ENCODE results near the gene CENPA. TPM values are rescaled to one million over a fixed set of nuclear protein-coding genes. Genes with fewer than 3 reads are reported as not detected.

The CENPA gene
- polyA plus RNA-seq (2011; rRNA removed) (6.8 and 9.3 TPM in 2 replicates), polyA minus RNA-seq (2011; rRNA and poly(A)+ RNA removed) (4.4 and 5.3 TPM in 2 replicates)

DNA sequence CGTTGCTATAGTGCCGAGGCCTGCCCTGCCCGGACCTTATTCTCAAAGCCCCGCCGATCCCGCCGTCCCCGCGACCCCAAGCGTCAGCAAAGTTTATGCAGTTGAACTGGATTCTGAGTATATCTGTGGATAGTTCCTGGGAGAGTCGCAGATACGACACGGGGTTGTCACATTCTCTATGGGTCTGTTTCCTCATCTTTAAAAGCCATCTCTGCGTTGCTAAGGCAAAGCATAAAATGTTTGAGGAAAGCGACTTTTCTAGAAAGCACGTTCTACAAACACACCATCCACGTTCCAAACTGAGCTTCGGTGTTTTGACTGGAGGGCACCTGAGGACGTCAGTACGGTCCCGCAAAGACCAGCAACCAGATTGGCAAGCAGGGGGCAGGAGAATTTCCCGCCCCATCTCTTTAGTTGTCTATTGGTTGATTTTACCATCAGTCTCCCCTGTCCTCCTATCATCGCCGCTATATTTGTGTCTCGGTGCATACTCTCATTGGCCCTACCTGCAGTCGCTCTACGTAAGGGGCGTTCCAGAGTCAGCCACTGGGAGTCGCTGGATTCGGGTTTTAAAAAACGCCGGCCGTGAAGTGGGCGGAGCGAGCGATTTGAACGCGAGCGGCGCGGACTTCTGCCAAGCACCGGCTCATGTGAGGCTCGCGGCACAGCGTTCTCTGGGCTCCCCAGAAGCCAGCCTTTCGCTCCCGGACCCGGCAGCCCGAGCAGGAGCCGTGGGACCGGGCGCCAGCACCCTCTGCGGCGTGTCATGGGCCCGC lies at the start of gene CENPA:
TSS of gene CENPA (plus strand) at position 626 of the 776 bp plus-strand sequence. CDS start at position 767, 141 bp downstream.
- Histone ChIP-seq H3K27ac (ENCODE audit: low read depth, low read length) (peak within 1 kb of the TSS; percentile 58), H3K9me3 (ENCODE audit: control insufficient read depth, insufficient read depth, low read length) (peaks cover 5% of the 10 kb centered on the region), H3K27me3 (ENCODE audit: control insufficient read depth, insufficient read depth, low read length) (no peaks in the 10 kb centered on the region), H3K4me3 (ENCODE audit: low read depth, low read length) (peak within 1 kb of the TSS; percentile 76)
- CTCF ChIA-PET: interaction anchor here (0.6 to 1.0 kb wide), 3 partner anchors 13 to 110 kb away, joined by 3 to 4 read pairs (median 4); no protein-coding TSS in a partner anchor
- POLR2A ChIA-PET: interaction anchor here (0.8 to 1.0 kb wide), 3 partner anchors 11 to 280 kb away, joined by 3 to 4 read pairs (median 4); no protein-coding TSS in a partner anchor
- TF ChIP-seq, protein P1, sequence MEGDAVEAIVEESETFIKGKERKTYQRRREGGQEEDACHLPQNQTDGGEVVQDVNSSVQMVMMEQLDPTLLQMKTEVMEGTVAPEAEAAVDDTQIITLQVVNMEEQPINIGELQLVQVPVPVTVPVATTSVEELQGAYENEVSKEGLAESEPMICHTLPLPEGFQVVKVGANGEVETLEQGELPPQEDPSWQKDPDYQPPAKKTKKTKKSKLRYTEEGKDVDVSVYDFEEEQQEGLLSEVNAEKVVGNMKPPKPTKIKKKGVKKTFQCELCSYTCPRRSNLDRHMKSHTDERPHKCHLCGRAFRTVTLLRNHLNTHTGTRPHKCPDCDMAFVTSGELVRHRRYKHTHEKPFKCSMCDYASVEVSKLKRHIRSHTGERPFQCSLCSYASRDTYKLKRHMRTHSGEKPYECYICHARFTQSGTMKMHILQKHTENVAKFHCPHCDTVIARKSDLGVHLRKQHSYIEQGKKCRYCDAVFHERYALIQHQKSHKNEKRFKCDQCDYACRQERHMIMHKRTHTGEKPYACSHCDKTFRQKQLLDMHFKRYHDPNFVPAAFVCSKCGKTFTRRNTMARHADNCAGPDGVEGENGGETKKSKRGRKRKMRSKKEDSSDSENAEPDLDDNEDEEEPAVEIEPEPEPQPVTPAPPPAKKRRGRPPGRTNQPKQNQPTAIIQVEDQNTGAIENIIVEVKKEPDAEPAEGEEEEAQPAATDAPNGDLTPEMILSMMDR (IDR thresholded peaks at IDR 0.05; ENCODE audit: low read depth, low read length): peak; percentile 25
- peak; percentile 99 for DNase-seq (ENCODE audit: low read depth, low spot score)

DNA sequence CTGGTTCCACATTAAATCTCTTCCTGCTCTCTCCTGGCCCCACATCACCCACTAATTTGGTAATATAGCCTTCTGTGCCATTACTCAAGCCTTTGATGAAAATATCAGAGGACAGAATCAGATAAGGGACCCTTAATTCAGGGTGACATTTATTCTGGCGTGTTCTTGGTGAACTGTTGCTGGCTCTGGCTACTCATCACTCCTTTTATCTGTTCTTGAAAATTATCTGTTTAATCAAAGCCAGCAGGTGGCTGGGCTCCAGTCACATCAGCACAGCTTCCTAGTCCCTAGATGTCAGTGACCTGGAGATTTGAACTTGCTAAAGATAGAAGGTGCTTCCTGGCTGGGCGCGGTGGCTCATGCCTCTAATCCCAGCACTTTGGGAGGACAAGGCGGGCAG lies 48.6 kb upstream of the CENPA start:
- H3K9me3 ChIP-seq (ENCODE audit: control insufficient read depth, insufficient read depth, low read length): no peaks in the 10 kb centered on the region
- H3K27ac ChIP-seq (ENCODE audit: low read depth, low read length): no peak overlapping the region
- ChIA-PET CTCF (interaction anchor here (2.9 kb wide), 1 partner anchor 131 kb away, joined by 16 read pairs; no protein-coding TSS in a partner anchor), POLR2A (no interaction called here)
- TF ChIP-seq, protein P1 (IDR thresholded peaks at IDR 0.05; ENCODE audit: low read depth, low read length): no peak
- DNase-seq (ENCODE audit: low read depth, low spot score): no peak
- H3K27me3 ChIP-seq (ENCODE audit: control insufficient read depth, insufficient read depth, low read length): peaks cover 17% of the 10 kb centered on the region
- H3K4me3 ChIP-seq (ENCODE audit: low read depth, low read length): no peak overlapping the region

DNA sequence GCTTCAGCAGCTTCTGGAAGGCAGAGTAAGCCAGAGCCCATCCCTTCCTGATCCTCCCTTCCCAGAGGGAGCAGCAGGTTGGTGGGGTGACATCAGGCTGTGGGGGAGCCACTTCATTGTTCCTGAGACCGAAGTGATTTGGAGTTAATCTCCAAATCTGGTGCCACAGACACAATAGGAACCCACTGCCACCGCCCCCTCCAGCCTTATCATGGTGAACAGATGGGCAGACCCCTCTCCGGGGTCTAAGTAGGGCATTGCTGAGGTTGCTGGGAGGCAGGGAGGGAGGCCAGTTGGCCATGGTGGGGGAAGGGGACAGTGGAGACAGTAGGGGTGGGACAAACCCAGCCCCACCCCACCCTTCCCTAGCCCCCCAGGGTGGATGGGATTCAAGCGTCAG lies 47.4 kb upstream of the CENPA start:
- no peaks in the 10 kb centered on the region for H3K9me3 ChIP-seq (ENCODE audit: control insufficient read depth, insufficient read depth, low read length)
- CTCF ChIA-PET: interaction anchor here (0.7 to 0.9 kb wide), 2 partner anchors 8 to 161 kb away, joined by 3 read pairs; no protein-coding TSS in a partner anchor
- H3K27ac ChIP-seq (ENCODE audit: low read depth, low read length): no peak overlapping the region
- H3K4me3 ChIP-seq (ENCODE audit: low read depth, low read length): no peak overlapping the region
- H3K27me3 ChIP-seq (ENCODE audit: control insufficient read depth, insufficient read depth, low read length): peaks cover 6% of the 10 kb centered on the region
- POLR2A ChIA-PET: no interaction called here
- no peak for DNase-seq (ENCODE audit: low read depth, low spot score)
- TF ChIP-seq, protein P1 (IDR thresholded peaks at IDR 0.05; ENCODE audit: low read depth, low read length): no peak

DNA sequence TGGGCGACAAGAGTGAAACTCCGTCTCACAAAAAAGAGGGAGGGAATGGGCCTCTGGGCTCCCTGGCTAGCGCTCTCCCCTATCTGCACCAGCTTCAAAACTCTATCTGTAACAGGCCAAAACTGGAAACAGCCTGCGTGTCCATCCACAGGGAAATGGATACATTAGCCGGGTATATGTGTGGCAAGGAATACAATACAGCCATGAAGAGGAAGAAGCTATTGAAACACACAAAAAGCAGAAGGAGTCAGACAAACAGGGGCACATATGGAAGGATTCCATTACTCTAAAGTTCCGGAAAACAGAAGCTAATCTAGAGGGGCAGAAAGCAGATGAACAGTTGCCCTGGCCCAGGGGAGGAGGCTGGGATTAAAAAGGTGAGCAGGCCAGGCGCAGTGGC lies 46.3 kb upstream of the CENPA start:
- POLR2A ChIA-PET: no interaction called here
- no peak overlapping the region for H3K27ac ChIP-seq (ENCODE audit: low read depth, low read length)

More for the DNA sequence above, 46.3 kb upstream of the CENPA start:
- Histone ChIP-seq H3K27me3 (ENCODE audit: control insufficient read depth, insufficient read depth, low read length) (peaks cover 6% of the 10 kb centered on the region), H3K4me3 (ENCODE audit: low read depth, low read length) (no peak overlapping the region), H3K9me3 (ENCODE audit: control insufficient read depth, insufficient read depth, low read length) (no peaks in the 10 kb centered on the region)
- DNase-seq (ENCODE audit: low read depth, low spot score): no peak
- CTCF ChIA-PET: interaction anchor here (1.0 to 1.9 kb wide), 2 partner anchors 134 to 162 kb away, joined by 4 to 11 read pairs; no protein-coding TSS in a partner anchor
- TF ChIP-seq, protein P1 (IDR thresholded peaks at IDR 0.05; ENCODE audit: low read depth, low read length): no peak

All from AG04450 (cell line).